Peyer's patch (tissue), 4 donors: ENCODE data around the gene SDHAF2.

Experiments
- CTCF ChIP-seq, 6 experiments: fragments of 450-650 bp in 4 of 6; fragments of 200-600 bp in 2 of 6; sonication (generic) in 1 of 6; IDR thresholded peaks; one replicate each; pipeline ENCODE4 v1.5.1; 2017 to 2019; ENCODE audit warnings: antibody characterized with exemption in 6 of 6, mild to moderate bottlenecking in 3 of 6, moderate library complexity in 1 of 6
- POLR2A ChIP-seq, 2 donors: fragments of 450-650 bp; IDR thresholded peaks; one replicate each; pipeline ENCODE4 v1.5.1; 2017; ENCODE audit warnings: antibody characterized with exemption in 2 of 2, mild to moderate bottlenecking in 2 of 2, moderate library complexity in 2 of 2

DNA sequence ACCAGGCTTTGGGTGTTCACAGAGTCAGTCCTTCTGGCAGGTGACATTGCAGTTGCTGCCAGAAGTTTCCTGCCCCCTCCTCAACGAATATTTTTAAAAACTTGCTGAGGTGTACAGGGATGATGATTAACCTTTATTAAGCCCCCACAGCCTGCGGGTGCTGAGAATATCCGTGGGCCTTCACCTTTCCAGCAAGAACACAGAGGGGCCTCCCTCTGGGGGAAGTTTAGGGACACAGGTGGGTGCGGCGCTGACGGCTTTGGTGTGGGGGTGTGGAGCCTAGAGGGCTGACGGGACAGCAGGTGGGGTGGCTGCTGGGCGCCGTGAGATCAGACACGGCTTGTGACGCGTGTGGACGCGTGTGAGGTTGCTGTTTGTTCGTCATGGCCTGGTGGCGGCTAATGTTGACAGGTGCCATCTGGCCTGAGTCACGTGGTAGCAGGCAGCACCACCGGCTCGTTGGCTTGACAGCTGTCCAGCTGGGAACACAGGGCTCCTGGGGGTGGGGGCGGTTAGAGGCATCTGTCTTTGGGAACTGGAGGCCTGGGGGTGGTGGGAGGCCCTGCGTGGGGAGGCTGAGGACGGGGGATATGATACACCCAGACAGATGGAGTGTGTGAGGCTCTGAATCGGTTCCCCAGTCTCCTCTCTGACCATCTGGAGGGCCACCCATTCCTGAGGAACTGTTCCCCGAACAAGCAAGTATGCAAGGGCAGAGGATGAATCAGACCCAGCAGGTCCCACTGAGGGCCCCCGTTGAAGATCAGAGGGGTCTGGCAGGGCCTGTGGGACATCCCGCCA lies 66.1 kb downstream of the SDHAF2 start:
- TF ChIP-seq CTCF (IDR thresholded peaks at IDR 0.05) (no peak), POLR2A (IDR thresholded peaks at IDR 0.05) (no peak)
